NCI-H146 (cell line): ENCODE data around the gene RBMS1.
"Not testable (repeated sequence)": the region's sequence is repeated elsewhere in the genome, so short reads cannot be mapped to it uniquely, and the experiment has no call there.

ENCODE experiments used
- DNase-seq: peaks from one replicate; lab custom pipeline; 2025; lab: John Stamatoyannopoulos, UW

Gene RBMS1

DNA sequence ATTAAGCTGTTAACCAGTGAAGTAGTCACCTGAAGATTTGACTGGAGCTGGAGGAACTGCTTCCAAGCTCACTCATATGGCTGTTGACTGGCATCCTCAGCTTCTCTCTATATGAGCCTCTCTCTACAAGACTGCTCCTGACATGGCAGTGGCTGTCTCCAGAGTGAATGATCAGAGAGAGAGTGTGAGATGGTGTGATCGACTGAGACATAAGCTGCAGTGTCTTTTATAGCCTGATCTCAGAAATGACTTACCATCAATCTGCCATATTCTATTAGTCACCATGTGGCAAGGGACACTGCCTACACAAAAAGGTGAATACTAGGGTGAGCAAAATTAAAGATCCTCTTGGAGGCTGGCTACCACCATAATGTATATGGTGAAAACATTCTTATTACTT is 7.8 kb upstream of the RBMS1 start:
- no peak for DNase-seq

- DNase-seq = no peak
These were observed 6.3 kb upstream of the RBMS1 start for GRCh38 chr2:160499865-160500264.

GRCh38 chr2:160498137-160498536 is 4.5 kb upstream of the RBMS1 start:
- DNase-seq = no peak

GRCh38 chr2:160494201-160494644 is 616 bp upstream of the RBMS1 start:
- no peak for DNase-seq

- peak; percentile 17 for DNase-seq
These were observed 993 bp downstream of the RBMS1 start for GRCh38 chr2:160492401-160493226.

- no peak for DNase-seq
These were observed 1.7 kb downstream of the RBMS1 start for GRCh38 chr2:160491911-160492371.

DNA sequence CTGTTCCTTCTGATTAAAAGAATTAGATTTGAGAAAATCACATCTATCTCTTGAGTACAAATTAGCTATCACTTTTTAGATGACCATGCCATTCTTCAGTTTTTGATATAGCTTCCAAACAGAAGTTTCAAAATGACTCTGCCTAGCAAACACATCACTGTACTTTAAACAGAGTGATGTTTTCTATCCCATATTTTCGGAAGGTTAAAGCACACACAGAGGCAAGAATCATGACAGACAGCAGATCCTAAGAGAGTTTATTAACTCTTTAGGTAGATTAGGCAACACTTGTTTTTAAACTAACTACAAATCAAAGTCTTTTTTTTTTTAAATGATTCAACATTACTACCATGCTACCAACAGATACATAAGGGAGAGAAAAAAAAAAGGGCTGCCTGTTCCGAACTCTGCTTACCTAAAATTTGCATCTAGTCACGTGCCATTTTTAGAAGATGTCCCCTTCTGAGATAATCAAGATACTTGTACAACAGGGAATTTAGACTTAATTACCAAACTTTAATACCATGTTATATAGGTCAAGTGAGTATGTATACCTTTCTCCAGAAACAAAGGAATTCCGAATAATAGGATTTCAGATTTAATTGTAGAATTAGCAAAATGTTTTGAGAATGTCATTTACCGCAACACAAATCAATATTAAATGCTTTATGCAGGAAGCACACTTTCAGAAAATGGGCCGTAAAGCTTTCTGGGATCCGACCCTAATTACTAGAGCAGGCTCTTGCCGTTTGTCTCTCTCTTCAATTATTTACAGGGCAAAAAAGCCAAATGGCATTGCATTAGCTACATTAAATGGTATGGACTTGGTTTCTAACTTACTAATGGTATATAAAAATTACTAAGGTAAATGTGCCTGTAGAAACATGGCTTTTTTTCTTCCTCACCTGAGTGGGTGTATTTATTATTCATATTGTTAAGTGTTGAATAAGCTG is 2.6 kb downstream of the RBMS1 start:
- DNase-seq = no peak

- no peak for DNase-seq
These were observed 4.5 kb downstream of the RBMS1 start for GRCh38 chr2:160489111-160489510.

DNA sequence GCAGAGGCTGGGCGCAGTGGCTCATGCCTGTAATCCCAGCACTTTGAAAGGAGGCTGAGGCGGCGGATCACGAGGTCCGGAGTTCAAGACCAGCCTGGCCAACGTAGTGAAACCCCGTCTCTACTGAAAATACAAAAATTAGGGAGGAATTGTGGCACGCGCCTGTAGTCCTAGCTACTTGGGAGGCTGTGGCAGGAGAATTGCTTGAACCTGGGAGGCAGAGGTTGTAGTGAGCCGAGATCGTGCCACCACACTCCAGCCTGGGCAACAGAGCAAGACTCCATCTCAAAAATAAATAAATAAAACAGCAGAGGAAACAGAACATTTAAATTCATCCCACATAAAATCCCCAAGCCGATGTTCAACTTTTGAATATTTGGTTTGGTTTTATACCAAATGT is 5.3 kb downstream of the RBMS1 start:
- DNase-seq = not testable (repeated sequence)

DNA sequence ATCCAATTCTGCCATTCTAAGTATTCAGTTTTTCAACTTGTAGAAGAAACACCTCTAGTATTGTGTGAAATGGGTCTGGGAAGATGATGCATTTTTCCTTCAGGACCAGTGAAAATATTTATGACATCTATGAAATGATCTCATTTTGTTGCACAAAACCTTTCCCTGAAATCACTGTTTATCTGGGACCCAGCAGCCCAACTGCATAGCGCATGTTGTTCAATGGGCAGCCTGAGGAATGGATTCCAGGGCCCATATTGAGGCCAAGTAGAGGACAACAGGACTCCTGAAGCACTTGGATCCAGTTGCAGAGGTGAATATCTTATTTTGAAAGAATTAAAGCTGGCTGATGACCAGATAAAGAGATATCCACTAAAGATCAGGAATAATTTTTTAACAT is 7.3 kb downstream of the RBMS1 start:
- no peak for DNase-seq

GRCh38 chr2:160484859-160485520 is 8.6 kb downstream of the RBMS1 start:
- no peak for DNase-seq

GRCh38 chr2:160482673-160483072 is 10.9 kb downstream of the RBMS1 start:
- no peak for DNase-seq

GRCh38 chr2:160479269-160479668 is 14.3 kb downstream of the RBMS1 start:
- DNase-seq = no peak

DNA sequence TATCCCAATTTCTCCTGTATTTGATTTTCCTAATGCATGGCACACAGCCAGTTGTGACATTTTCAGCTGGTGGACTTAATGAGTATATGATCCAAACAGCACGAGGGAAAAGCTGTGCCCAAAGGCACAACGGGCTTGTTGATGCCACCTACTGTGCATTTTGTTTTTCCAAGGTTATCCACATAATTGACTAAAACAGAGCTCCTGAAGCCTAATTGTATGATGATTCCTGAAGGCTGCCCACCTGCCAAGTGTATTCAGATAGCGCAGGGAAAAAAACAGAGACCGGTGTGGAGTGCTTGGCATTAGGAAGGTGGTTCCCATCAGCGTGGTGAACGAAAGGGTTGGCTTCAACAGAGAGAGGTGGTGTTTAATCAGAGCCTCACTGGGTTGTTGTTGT is 14.9 kb downstream of the RBMS1 start:
- DNase-seq = peak; percentile 3

GRCh38 chr2:160477032-160477431 is 16.6 kb downstream of the RBMS1 start:
- no peak for DNase-seq

- no peak for DNase-seq
These were observed 18.5 kb downstream of the RBMS1 start for GRCh38 chr2:160474891-160475787.

DNA sequence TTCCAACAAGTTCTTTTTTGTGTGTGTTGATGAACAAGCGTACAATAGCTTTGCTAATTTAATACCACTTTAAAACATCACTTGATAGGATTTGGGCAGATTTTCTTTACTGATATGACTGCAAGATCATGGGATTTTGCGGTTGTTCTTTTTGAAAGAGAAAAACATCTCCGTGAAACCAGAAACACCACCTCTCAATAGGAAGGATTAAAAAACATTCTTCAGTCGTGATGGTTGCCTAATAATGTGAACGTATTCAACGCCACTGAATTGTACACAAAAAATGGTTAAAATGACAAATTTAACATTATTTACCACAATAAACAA is 19.3 kb downstream of the RBMS1 start:
- no peak for DNase-seq

- no peak for DNase-seq
These were observed 19.9 kb downstream of the RBMS1 start for GRCh38 chr2:160473468-160474318.

DNA sequence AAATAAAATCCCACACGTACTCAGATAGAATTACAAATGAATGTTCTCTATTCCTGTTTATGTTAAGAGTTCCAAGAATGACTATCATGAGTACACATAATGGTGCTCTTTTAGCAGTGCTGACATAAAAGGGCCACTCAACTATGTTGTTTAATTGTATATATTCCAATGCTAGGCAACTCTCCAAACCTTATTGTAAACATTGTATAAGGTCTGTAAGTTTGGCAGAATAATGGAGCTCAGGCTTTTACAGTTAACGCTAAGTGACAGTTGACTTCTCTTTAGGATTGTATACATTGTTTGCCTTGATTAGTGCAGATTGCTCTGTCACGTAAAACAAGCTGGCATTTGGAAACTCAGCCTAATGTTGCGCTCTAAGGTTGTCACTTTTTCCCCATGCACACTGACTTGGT is 20.8 kb downstream of the RBMS1 start:
- DNase-seq = no peak

GRCh38 chr2:160471950-160472349 is 21.7 kb downstream of the RBMS1 start:
- DNase-seq = no peak
